ENCODE data around the gene PLA2G4B.

The PLA2G4B gene

DNA sequence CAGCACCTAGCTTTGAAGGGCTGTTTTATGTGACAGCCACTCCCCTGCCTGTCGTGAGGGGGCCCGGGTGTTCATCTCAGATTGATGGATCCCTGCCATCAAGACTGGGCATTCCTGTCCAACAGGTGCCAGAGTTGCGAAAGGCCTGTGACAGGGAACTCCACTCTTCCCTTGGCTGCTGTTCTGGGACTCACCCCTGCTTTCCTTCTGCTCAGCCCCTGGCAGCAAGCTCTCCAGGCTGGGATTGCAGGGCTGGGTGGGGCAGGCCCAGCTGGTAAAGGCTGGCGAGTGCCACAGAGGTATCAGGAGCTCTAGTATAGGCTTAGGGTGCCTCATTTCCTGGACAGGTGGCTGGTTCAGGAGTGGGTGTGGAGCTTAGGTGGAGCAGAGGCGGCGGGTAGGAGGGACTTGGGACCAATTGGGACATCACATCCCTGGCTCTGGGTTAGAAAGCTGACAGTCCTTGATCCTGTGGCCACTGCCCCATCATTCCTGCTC, at the start of gene PLA2G4B:
PLA2G4B (plus strand) TSS at position 448 of the 498 bp plus-strand sequence. CDS start 67 bp downstream, outside the sequence.
- no peak for DNase-seq

- no peak for DNase-seq
Measured at GRCh38 chr15:41789236-41789635, 49.4 kb upstream of the PLA2G4B start.

- no peak for DNase-seq
Measured at GRCh38 chr15:41789662-41790061, 49.0 kb upstream of the PLA2G4B start.

DNA sequence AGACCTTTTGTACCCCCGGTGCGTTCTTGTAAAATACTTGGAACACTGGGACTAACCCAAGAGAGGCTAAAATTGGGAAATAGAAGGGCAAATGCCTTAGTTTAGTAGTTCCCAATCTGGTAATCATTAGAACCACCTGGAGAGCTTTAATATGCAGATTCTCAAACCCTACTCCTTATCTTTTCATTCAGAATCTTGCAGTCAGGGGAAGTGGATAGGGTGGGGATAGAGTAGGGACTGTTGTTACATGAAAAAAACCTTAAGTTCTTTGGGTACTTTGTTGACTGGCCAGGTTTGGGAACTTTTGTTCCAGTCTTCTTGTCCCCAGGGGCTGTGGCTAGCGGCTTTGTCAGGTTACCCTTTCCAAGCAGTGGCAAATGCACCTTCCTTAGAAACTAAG, 48.5 kb upstream of the PLA2G4B start:
- DNase-seq: no peak

DNA sequence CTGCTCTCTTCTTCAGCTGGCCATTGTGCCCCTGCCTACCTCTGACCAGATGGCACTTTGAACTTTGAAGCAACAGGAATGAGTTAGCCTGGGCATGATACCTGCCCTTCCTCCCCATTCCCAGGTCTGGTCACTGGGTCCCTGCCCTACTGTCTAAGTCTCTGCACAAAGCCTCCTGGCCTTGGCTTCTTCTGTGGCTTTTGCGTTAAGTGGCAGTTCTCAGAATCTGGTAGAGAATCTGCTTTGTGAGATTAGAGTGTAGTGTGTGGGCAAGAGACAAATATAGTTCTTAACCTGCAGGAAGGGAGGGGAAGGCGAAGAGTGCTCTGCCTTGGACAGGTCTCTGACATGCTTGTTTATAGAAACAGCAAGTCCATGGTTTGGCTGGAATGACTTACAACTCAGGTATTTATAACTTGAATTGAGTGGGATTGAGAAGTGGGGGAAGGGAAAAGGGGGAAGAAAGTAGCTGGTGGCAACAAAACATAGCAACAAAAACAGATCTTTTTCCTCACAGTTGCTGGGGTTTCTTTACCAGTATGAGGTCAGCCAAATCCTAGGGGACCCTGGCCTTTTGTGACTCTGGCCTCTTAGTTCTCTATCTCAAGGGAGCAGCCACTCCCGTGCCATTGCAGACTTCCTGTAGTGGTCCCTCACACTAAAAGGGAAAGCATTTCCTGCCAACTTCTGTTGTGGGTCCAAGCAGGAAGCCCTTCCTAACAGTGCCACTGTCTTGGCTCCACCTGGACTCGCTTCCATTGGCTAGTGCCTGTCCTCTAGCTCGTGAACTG, 47.7 kb upstream of the PLA2G4B start:
- DNase-seq: no peak

DNA sequence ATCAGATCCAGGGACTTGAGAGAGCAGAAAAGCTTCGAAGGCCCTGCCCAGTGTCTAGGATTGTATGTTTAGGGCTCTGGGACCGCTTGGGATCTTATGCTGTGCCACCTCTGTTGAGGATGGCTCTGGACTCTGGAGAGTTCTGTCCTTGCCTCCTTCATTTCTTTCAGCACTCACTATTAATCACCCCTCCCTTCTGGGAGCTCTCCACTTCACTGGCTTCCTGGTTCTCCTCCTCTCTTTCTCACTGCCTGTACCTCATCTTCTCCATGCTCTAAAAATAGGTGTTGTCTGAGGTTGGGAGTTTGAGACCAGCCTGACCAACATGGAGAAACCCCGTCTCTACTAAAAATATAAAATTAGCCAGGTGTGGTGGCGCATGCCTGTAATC, 47.1 kb upstream of the PLA2G4B start:
- no peak for DNase-seq

DNA sequence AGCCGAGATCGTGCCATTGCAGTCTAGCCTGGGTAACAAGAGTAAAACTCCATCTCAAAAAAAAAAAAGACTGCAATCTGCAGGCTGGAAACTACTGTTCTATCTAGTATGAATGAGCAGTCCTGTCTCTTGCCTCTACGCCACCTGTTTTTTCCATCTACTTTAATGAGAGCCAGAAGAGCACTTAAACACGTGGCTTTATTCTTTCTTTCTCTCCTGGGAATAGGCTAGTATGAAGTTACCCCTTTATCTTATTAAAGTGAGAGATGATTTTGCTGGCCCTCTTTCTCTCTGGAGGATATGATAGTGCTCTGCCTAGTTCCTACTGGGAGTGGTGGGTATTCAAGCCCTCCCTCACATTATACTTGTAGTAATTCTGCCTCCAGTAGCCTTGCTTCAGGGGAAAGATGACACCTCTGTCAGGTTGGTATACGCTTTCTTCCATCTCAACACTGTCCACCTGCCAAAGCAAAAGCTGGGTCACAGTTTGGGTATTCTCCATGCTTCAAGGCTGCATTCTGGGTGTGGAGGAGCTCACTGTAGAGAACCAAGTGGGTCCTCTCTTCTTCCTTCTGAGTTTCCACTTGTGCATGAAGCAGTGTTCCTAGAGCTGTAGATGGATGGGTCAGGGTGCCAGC, 46.5 kb upstream of the PLA2G4B start:
- no peak for DNase-seq

- no peak for DNase-seq
Measured at GRCh38 chr15:41794081-41794480, 44.6 kb upstream of the PLA2G4B start.

DNA sequence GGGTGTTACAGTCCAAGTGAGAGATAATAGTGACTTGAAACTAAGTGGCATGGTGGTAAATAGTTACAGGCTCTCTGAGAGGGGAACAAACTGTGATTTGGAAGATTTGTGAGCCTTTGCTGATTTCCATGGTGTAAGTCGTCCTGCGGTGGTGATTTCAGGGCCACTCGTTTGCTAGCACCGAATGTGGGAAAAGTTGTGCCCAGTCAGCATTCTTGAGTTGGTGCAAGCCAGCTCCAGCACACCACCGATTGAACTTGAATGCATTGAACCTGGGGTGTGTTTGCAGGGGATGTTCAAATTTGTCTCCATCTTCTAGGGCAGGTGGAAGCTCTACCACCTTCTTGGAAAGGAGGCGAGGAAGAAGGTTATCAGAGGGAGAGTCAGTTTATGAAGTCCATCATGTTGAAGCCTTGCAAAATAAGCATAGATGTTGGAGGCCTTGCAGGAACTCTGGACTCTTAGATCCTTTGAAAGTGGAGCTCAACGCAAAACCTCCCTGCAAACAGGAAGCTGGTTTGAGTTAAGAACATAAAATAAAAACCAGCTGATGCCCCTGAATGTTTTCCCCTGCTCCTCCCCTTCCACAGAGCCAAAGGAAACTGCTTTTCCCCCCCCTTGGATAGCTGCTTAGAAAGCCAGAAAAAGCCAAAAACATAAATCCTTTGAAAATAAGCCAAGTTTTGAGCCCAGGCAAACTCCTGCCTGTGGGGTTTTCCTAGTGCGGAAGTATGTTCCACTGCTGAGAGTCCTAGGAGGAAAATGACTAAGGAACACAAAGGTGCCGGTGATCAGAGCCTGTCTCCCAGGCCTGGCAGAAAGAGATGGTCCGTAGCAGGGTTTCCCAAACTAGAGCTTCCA, 42.4 kb upstream of the PLA2G4B start:
- DNase-seq: no peak

DNA sequence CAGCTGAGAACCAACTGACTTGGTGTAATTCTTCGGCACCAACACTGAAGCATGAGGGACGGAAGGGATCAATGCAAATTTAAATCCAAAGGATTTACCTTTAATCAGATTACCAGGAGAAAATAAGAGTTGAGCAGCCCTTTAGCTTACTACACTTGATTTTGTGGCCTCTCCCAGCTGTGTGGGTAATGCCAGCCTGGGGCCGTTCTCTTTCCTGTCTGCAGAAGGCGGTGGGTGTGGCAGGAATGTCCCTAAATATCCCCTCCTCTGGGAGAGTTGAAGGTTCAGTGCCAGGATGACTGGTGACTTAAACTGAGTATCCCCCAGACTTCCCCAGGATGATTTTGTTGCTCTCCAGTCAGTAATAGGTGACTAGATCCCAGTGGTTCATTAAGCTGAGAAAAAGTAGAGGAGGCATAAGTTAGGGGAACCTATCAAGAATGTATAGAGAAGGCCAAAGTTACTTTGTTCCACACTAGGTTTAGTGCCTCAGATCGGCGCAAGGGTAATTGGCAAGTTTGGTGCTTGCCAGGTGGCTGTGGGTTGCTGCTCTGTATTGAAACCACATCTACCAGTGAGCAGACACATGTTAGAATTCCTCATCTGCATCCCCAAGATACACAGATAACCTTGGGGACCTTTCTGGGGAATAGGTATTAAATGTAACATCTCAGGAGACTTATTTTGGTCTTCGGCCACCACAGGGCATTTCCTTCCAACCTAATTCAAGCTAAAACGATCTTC, 41.3 kb upstream of the PLA2G4B start:
- DNase-seq: no peak

DNA sequence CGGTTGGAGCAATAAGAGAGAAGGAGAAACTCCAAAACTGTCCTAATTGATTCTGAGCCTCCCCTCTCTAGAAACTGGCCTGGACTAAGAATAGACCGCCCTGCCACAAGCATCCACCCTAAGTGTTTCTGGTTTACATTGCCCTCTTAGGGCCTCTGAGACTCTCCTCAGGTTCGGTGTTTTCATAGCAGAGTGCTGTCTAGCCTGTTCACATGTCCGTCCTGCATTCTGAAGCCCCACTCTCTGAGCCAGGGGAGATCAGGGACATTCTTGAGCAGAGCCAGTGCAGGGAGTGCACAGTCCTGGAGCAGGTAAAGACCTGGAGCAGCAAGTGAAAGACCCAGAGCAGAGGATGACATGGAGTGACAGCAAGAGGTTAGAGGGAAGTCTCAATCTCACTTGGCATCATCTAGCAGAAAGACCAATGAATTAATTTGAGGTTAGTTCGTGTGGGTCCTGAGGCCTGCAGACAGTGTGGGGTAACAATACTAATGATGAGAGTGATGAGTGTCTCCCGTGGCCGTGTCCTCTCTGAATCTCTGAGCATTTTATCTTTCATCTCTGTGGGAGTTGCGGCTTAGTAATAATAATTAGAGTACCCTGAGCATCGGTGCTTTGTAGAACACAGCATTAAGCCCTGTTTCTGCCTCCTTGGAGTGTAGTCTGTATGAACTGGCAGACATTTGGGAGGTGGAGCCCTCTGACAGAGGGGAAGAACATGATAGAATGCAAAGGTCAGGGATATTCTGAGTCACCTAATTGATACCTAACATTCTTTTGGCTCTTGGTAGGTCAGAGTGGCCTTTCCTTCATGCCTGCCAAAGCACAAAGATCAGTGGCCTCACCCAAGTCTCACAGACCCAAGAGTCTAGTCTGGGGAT, 39.8 kb upstream of the PLA2G4B start:
- no peak for DNase-seq

DNA sequence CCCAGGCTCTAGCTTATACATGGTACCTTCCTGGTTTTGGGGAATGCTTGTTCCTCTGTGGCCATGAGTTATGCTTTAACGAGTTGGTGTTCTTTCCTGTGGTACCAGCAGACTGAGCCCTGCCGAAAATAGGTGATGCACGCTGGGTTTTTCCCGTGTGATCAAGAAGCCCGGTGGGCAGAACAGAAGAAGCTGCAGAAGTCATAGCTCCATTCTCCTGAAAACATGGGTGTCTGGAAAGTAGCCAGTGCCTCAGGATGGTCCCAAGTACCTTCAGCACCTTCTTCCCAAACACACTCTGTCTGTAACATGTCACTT, 39.2 kb upstream of the PLA2G4B start:
- no peak for DNase-seq

- no peak for DNase-seq
Measured at GRCh38 chr15:41801185-41801584, 37.5 kb upstream of the PLA2G4B start.

GRCh38 chr15:41801850-41802455, 36.7 kb upstream of the PLA2G4B start:
- DNase-seq: no peak

- no peak for DNase-seq
Measured at GRCh38 chr15:41804361-41804760, 34.3 kb upstream of the PLA2G4B start.

- DNase-seq: no peak
Measured at GRCh38 chr15:41804916-41805666, 33.6 kb upstream of the PLA2G4B start.

DNA sequence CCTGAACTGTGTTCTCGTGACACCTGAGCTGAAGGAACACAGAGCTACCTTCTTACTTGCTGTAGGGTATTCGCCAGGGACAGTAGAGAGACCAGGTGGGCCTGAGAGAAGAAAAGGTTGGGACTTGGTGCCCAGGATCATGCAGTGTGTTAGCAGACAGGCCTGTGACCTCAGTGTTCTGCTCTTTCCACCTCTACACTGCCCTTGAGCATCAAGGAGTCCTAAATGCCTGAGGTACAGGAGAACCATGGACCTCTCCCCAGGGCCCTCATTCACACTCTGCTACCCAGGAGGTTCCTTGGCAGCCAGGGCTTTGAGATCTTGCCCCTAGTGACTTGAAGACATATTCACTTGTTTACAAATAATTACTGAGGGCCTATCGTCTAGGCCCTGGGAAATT, 32.9 kb upstream of the PLA2G4B start:
- DNase-seq: no peak

DNA sequence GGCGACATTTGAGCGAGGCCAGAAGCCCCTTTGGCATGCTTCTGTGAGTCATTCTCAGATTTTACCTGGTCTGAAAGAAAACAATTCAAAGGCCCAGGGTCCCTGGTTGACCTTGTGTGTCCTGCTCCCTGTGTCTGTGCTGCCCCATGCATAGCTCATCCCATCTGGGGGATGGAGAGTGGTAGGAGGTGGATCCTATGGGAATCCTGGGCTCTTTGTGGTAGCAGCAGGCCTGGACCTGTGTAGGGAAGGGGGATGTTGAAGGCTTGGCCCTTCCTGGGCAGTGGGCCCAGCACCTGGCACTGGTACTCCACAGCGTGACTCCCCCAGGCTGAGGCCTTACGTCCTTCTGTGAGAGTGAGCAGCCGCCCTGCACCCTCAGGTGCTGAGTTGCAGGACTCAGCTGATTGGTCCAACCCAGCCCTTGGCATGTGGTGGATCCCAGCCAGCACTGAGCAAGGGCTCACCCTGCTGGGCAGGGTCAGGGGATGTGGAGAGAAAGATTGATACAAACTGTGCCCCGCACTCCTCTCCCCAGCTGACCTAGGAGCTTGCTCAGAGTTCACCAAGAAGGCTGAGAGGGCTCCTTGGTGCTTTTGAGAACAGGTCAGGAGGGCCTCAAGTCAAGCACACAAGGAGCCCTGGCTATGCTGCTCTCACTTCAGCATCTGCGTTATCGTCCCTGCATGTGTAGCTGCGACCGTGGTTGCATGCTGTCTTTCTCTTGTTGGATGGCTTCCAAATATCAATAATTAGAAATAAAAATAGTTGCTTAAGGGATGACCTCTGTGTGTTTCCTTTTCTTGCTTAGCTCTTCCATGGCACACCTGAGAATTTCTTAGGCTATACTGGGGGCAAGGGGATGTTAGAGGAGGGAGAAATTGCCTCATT, 32.1 kb upstream of the PLA2G4B start:
- DNase-seq: no peak

- DNase-seq: no peak
Measured at GRCh38 chr15:41809121-41809520, 29.5 kb upstream of the PLA2G4B start.

All from DMS 273 treated with DMSO at 0.1 percent for 48 hours (cell line).